Stimulated activated CD8-positive, alpha-beta memory T cell treated with anti-CD3 and anti-CD28 coated beads, Interleukin-12 subunit alpha, Interleukin-12 subunit beta, amount 100 ng/mL, for 24 hours (primary cell): ENCODE data around the gene C6orf89.
"Not testable (repeated sequence)": the region's sequence is repeated elsewhere in the genome, so short reads cannot be mapped to it uniquely, and the experiment has no call there.

ENCODE experiments used
- DNase-seq: peaks from one replicate; pipeline ENCODE4 v3.0.0-alpha.2; 2020; ENCODE audit errors: extremely low read depth

Gene C6orf89

GRCh38 chr6:36924131-36924530 lies 38.4 kb downstream of the C6orf89 start:
- DNase-seq = no peak

GRCh38 chr6:36924778-36925374 lies 39.1 kb downstream of the C6orf89 start:
- DNase-seq = no peak

- DNase-seq = no peak
These were observed 40.1 kb downstream of the C6orf89 start for GRCh38 chr6:36925809-36926208.

- no peak for DNase-seq
These were observed 41.2 kb downstream of the C6orf89 start for GRCh38 chr6:36926708-36927513.

GRCh38 chr6:36927691-36928546 lies 42.2 kb downstream of the C6orf89 start:
- no peak for DNase-seq

GRCh38 chr6:36928547-36928918 lies 42.8 kb downstream of the C6orf89 start:
- DNase-seq = no peak

- DNase-seq = no peak
These were observed 43.4 kb downstream of the C6orf89 start for GRCh38 chr6:36929152-36929551.

GRCh38 chr6:36929607-36930006 lies 43.9 kb downstream of the C6orf89 start:
- DNase-seq = no peak

GRCh38 chr6:36930483-36930882 lies 44.7 kb downstream of the C6orf89 start:
- no peak for DNase-seq

GRCh38 chr6:36933102-36933501 lies 47.4 kb downstream of the C6orf89 start:
- DNase-seq = no peak

- DNase-seq = no peak
These were observed 47.8 kb downstream of the C6orf89 start for GRCh38 chr6:36933519-36933918.

GRCh38 chr6:36934901-36935300 lies 49.1 kb downstream of the C6orf89 start:
- no peak for DNase-seq

- no peak for DNase-seq
These were observed 51.1 kb downstream of the C6orf89 start for GRCh38 chr6:36936824-36937223.

GRCh38 chr6:36937896-36938295 lies 52.1 kb downstream of the C6orf89 start:
- no peak for DNase-seq

- no peak for DNase-seq
These were observed 52.8 kb downstream of the C6orf89 start for GRCh38 chr6:36938536-36938935.

GRCh38 chr6:36939005-36939404 lies 53.3 kb downstream of the C6orf89 start:
- DNase-seq = not testable (repeated sequence)

- no peak for DNase-seq
These were observed 54.3 kb downstream of the C6orf89 start for GRCh38 chr6:36940027-36940426.

- DNase-seq = not testable (repeated sequence)
These were observed 55.8 kb downstream of the C6orf89 start for GRCh38 chr6:36941561-36941960.

- DNase-seq = not testable (repeated sequence)
These were observed 56.6 kb downstream of the C6orf89 start for GRCh38 chr6:36942329-36942728.

GRCh38 chr6:36944650-36945049 lies 58.9 kb downstream of the C6orf89 start:
- no peak for DNase-seq

- no peak for DNase-seq
These were observed 59.5 kb downstream of the C6orf89 start for GRCh38 chr6:36945301-36945700.

GRCh38 chr6:36946526-36946925 lies 60.8 kb downstream of the C6orf89 start:
- no peak for DNase-seq
